Smooth muscle cell of the brain vasculature (primary cell): Measurements from ENCODE around the gene TGM1.

Source experiments
- DNase-seq: peaks from one replicate; pipeline ENCODE4 v3.0.0-alpha.2; 2012; ENCODE audit warnings: low read depth, low spot score

Gene TGM1

DNA sequence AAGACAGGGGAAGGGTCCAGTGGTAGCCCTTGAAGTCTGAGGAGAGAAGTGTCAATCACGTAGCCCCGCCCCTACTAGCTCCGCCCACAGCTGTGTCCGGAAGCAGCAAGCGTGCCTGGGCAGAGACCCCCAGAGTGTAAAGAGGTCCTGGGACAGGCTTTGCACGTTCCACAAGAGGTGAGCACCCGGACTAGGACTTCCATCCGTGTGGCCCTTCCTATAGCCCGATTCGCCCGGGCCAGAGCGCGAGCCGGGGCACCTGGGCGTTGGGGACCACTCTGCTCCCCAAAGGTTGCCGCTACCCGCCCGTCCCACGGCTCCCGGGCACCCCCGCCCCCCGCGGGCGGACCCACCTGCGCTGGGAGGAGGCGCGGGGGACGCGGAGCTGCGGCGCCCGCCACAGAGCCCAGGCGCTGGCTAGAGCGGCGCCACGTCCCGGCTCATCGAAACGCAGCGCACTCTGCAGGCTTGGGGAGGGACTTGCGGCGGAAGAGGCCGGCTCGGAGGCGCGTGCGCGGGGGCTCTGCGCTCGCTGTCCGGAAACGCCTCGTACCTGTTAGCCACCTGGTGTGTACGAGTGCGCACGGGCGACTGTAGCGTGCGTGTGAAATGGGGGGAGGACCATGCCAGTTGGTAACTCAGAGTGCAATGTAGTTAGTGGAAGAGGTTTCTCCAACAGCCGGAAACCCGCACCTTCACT, 8.3 kb upstream of the TGM1 start, which contains the start of gene RABGGTA:
TSS of gene RABGGTA (minus strand) at position 464 of the 700 bp plus-strand sequence. CDS start 482 bp downstream, outside the sequence.
- DNase-seq: peak; percentile 57

DNA sequence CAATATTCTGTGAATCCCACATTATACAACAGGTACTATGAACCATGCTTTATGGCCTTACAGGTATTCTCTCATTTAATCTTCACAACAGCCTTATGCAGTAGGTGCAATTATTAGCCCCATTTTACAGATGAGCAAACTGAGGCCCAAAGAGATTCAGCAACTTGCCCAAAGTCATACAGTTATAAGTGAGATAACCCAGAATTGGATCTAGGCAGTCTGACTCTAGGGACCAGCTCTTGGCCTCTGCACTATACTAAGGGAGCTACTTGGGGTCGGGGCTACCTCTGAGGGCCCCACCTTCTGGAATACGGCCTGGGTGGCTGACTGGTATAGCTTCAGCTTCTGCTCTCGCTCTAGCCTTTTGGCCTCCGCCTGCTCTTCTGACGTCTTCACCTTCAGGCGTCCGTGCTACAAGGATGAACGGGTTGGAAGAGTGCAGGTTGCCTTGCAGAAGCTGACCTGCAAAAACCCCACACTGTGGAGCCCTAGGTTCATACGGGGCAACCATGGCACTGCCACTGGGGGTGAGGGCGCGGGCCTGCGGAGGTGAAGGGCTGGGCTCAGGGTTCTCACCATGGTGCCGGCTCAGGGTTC, 7.7 kb upstream of the TGM1 start:
- no peak for DNase-seq

DNA sequence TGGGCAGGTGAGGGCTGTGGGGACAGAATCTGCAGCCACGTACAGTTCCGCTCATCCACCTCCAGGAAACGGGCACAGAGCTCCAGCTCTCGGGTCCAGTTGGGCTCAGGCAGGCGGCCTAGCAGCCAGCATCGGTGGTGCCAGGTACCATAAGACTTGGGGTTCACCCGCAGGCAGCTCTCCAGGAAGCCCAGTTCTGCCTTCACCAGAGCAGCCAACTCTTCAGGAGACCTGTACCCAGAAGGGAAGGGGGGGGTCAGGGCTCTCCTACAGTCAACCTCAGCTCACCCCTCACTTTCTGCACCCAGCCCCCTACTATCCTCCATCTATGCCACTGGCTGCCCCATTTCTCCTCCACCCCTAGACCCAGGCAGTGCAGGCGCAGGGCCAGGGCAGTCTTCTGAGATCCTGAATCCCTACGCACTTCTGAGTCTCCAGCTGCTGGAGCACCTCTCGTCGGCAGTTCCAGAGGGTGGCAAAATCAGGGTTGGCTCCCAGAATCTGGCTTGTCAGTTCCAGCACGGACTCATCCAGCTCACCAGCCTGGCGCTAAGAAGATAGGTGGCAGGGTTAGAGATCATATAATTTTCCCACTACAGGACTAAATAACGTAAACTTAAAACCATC, 7.0 kb upstream of the TGM1 start:
- no peak for DNase-seq

DNA sequence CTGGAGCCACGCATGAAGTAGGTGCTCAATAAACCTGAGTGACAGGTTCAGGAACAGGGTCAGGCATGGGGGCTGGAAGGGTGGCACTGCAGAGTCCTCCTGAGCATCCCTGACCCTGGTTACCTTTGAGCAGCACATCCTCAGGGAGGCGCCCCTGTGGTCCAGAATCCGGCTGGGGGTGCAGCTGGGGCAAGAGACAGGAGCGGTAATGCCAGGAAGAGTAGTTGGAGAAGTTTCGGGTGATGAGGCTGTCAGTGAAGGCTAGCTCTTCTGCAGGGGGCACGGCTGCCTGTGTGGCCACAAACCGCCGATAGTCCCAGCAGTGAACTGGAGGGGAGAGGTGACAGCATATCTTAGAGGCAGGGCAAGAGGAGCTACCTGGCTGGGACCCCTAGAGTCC, 6.4 kb upstream of the TGM1 start:
- no peak for DNase-seq

DNA sequence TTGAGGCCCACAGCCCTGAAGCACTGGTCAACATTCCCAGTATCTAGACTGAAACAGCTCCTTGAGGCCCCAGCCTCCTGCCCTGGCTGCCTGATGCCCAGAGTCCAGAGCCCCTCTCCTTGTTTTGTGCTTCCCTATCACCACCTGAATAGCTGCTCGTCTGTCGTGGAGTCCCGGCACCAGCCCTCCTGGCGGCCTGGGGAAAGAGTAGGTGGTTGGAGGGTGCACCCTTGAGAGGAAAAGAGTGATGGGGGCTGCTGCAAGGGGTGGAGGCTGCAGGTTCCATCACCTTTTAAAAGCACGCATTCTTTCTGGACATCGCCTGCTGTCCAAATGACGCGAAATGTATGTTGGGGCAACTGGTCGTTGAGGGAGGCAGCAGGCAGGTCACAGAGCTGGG, 5.2 kb upstream of the TGM1 start:
- no peak for DNase-seq

DNA sequence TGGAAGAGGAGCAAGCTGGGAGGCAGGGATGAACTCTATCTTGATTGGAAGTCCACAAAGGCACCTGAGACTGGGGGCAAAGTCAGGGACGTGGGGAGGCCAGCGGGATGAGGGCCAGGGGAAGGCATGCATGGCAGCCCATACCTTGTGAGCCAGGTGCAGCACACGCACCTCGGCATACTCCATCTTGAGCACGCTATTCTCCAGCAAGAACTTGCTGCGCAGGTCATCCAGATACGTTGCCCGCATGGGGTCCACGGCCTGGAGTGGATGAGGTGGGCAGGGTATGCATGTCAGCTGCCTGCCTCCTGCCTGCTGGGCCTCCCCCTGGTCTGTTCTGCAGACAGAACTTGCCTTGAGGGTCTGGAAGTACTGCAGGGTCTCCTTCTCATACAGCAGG, 4.5 kb upstream of the TGM1 start:
- no peak for DNase-seq

DNA sequence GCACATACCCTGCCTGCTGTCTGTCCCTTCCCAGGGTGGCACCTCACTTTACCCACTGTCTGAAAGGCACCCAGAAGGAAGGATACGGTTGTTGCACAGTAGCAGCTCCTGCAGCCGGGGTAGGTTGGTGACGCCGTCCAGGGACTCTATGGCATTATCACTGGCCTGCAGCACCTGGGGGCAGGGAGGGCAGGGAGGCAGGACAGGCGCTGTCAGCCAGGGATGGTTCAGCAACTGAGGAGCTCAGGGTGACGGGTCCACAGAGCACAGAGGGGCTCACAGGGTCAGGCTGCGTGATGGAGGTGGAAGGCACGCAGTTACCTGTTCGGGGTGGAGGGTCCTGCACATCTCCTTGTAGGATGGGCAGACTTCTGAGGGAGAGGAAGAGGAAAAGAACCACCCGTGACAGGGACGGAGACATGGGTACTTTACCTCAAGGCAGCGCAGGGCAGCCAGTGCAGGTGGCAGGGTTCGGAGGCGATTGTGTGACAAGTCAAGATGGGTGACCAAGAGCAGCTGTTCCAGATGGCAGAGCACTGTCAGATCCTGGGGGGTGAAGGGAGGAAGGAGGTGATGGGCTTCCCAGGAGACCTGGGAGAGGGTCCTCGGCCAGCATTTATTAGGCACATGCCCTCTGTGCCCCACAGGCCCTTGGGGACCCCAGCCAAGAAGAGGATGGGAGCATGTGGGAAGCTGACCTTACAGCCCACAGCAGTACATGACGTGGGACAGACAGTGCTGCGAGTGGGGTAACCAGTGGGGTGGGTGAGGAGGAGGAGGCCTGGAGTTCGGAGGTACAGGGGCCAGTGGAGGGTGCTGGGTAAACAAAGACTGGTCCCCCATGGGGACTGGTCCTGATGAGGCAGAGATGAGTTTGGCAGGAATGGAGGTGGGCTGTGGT, 3.6 kb upstream of the TGM1 start:
- DNase-seq: no peak

DNA sequence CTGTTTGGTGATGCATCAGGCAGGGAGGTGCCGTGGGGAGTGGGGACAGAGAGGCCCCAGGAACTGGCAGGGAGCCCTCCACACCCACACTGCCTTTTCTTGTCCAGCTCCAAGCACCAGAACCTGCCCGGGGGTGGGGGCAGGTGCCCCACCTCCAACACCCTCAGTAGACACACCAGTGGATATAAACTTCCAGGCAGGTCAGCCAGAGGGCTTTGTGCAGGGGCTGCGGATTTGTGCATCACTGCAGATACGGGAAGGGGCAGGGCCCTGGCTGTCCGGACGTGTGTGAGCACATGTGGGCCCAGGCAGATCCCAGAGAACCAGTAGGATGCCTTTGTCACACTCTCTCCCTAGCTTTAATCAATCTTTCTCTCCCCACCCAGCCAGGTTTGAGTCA, 1.3 kb upstream of the TGM1 start:
- DNase-seq: no peak

DNA sequence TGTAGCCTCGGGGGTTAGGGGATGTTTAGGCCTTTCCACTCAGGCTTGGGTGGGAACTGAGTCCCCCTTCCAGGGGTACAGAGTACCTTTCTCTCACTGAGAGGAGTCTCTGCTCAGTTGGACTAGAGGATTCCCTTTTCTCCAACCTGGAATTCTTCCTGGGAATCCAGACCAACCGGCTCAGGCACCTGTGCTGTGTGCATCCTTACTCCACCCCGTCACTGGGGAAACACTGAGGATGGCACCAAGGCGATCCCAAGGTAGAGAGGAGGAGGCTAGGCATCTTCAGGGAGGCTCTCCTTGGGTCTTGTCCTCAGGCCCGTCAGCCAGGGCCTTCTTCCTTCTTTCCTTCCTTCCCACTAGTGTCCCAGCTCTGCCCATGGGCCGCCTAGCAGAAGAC, 871 bp upstream of the TGM1 start:
- no peak for DNase-seq

DNA sequence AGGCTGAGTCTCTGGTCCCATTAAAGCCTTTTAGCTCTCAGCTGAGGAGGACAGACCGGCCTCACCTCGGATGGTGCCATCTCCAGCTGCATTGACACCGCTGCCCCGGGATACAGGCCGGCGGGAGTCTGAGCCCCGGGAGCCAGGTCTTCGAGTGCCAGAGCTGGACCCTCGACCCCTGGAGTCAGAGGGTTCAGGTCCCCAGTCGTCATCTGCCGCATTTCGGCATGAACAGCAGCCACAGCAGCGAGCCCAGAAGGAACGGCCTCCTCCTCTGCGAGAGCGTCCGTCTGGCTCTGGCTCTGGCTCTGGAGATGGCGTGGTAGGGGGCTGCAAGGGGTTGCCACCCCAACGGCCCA, 1.0 kb downstream of the TGM1 start:
- DNase-seq: no peak

DNA sequence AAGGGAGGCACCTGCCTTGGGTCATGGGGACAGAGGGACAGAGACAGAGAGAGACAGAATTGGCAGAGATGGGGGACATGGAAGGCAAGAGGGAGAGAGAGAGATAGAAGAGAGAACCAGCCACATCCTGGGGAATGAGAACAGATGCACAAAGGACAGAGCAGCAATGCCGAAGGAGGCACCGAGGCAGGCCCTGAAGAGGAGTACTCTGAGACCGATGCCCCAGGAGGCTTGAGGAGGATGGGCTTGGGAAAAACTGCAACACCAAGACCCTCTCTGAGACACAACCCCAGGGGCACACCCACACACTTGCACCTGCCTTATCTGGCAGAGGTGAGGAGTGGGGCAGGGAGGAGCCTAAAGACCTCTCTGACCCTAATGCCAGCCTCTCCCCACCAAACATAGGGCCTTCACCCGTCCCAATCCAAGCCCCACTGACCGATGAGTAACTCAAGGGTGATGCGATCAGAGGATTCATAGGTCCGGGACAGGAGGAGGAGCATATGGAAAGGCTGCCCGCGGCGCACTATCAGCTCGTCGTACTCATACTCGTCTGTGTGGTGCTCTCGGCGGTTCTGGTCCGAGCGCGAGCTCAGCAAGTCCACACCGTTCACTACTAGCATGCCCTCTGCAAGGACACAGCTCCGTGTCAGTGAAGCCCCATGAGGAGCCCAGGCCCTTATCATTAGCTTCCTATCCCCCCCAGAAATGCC, 1.6 kb downstream of the TGM1 start:
- no peak for DNase-seq

DNA sequence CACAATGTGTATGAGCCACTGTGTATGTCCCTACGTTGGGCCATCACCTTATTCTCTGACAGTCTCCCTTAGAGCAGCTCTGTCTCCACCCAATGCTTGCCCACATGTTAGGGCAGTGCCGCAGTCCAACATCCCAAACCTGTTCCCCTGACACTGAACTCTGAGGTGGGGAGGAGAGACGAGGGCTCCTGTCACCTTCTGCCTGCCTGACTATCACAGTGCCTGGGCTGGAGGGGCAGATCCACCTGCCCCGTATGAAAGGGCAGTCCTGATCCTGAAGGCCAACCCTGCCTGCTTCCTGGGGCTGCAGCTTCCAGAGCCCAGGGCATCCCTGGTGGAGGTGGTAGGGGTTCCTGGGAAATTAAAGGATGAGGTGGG, 2.2 kb downstream of the TGM1 start:
- no peak for DNase-seq

DNA sequence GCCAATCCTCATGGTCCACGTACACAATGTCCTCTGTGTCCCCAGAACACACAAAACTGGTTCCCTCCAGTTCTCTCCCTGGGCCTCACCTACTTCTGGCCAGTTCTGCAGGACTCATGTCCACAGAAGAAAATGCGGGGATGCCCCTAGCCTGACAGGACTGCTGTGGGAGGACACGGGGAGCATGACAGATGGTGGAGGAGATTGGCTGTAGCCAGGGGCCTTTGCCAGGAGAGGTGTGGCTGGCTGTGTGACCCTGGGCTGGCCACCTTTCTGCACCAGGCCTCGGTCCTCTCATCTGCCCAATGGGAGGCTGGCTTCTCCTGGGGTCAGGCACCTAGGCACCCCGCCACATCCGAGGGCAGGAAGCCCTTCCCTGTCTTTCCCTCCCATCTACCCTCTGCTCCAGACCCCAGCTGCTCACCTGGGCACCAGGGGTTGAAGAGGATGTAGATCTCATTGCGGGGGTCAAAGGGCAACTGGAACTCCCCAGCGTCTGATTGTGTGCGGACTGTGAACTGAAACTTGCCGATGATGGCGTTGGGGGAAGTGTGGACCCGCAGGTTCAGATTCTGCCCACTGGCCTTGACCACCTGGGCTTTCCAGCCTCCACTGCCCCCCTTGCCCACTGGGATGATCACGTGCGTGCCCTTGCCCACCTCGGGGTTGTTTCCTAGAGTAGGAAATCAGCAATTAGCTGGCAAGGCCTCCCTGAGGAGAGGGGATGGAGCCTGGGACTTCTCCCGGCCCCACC, 2.8 kb downstream of the TGM1 start:
- no peak for DNase-seq

DNA sequence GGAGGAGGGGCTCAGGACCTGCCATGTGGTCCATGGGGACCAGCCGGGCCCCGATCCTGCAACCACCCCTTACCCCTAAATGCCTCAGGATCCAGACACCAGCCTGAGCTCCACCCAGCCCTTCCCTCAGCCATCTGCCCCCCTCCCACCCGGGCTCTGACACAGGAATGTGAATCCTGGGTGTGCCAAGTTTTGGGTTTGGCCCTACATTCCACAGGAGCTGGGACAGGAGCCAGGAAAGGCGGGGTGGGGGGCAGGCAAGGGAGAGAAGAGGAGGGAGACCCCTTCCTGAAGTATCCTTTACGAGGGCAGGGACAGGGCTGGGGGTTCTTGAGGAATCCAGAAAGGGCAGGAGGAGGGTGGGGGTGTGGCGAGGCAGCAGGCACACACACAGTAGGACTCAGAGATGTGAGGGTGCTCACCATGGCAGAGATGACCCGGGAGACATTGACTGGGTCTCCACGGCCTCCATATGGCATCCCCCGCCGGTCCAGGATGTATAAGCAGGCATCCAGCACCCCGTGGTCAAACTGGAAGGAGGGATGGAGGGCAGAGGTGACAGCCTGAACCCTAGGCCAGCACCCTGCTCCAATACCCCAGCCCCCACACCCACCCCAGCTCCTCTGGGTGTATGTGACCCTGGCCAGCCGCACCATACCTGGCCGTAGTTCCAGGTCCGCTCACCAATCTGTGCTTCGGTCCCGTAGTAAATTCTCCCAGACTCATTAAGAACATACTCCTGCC, 3.5 kb downstream of the TGM1 start:
- DNase-seq: no peak

DNA sequence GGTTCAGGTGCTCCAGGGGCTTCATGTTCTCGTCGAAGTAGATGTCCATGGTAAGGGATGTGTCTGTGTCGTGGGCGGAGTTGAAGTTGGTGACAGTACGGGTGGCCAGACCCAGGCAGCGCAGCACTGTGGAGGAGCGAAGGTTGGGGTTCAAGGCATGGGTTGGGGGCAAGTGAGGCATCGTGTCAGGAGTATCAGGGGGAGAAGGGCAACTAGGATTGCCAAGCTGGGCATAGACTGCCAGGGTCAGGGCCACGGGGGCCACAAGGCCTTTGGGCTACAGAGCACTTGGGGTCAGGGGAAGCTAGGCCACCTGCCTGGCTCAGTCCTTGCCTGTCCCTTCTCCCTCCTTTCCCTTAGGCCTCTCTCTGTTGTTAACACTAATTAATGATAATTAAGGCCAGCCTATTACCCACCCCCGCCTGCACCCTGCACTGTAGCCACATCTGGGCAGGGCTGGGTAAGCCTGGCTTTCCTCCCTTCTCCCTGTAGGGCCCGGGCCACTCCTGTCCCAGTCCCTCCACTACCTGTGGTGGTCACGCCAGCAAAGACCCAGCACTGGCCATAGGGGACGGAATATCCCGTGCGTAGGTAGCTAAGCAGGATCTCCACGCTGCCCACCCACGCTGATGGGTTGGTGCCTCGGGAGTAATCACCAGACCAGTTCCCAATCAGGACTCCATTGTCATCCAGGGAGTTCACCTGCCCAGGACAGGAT, 4.3 kb downstream of the TGM1 start:
- DNase-seq: no peak

DNA sequence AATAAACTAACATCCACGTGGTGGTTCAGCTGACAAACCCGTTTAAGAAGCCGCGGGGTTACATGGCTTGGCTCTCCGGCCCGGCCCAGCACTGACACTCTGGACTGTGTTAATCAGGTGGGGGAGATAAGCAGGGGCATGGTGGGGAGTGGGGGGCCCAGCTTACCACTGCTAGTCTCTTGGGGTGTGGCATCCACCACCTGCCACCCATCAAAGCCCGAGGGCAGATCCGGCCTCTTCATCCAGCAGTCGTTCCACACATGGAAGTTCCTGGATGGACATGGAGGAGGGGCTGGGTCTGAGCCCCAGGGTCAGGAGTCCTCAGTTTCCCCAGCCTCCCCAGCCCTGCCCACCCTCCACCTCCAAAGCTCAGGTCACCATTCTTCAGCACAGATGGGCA, 4.9 kb downstream of the TGM1 start:
- DNase-seq: no peak

DNA sequence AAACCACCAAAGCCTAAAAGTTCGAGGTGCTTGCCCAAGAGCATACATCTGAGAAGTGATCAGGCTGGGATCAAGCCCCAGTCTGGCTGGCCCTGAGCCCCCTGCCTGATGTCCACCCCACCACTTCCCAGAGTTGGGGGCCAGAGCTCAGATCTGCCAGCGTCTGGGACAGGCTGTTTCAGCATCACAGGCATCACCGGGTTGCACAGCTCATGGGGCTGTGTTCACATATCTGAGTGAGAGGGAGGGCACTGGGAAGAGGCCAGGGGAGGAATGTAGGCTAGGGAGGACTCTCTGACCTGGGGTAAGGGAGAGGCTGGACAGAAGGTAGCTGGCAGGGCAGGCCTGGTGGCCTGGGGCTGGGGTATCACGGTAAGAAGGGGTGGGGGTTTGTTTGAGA, 6.0 kb downstream of the TGM1 start:
- DNase-seq: no peak

DNA sequence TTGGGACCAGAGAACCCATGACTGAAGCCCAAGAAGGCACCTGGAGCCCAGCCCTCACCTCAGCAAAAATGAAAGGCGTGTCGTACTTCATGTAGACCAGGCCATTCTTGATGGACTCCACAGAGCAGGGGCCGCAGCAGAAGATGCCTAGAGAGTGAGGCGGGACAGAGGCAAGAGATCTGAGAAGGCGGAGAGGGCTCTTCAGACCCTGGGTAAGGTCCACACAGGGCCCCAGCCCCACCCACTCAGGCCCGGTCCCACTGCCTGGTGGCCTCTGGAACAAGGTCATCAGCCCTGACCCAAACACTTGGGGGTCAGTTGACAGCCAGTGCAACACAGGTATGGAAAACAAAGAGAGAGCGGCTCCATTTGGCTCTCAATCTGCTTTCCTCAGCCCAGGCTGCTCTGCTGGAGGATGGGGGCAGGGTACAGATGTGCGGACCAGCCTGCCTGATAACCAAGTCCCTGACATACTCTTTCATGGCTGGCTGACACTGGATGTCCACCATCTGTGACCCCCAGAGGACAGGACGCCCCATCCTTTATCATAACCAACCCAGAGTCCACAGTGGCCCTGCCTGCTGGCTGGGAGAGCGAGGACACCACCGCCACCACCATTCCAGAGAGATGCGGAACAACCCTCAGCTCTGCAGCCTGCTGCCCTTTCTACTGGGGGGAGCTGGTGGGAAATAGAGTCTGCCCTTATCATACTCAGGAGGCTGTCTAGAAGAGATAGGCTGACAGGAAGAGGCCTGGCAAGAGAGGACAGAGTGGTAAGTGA, 6.9 kb downstream of the TGM1 start:
- DNase-seq: no peak

DNA sequence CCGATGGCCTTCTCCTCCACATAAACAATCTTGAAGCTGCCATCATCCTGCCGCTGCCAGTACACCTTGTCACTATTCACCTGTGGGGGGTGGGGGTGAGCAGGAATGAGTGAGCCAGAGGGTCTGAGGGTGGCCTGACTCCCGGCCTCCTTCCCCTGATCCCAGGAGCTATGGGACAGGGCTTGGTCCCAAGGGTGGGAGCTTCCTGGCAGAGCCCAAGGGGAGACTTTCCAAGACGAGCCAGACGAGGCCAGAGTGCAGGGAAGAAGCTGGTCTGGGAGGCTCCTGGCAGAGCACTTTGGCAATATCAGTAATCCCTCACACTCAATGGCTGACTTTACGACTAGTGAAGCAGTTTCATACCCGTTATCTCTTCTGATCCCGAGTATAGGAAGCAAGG, 7.5 kb downstream of the TGM1 start:
- DNase-seq: no peak
